GM10847 (cell line): ENCODE data around the gene FAT1.

Experiments used
- POLR2A ChIP-seq: IDR thresholded peaks from 2 replicates; pipeline ENCODE4 v1.6.1; 2011; ENCODE audit not compliant: insufficient read length; ENCODE audit errors: extremely low read depth

FAT1 gene

GRCh38 chr4:186666252-186666651 lies 57.4 kb downstream of the FAT1 start:
- TF ChIP-seq POLR2A, result no peak

- TF ChIP-seq POLR2A, result no peak
Observed at GRCh38 chr4:186660403-186660802, 63.3 kb downstream of the FAT1 start.

GRCh38 chr4:186659935-186660334 lies 63.7 kb downstream of the FAT1 start:
- no peak for TF ChIP-seq POLR2A

- TF ChIP-seq POLR2A, result no peak
Observed at GRCh38 chr4:186658657-186659056, 65.0 kb downstream of the FAT1 start.

- no peak for TF ChIP-seq POLR2A
Observed at GRCh38 chr4:186657764-186658163, 65.9 kb downstream of the FAT1 start.

- TF ChIP-seq POLR2A, result no peak
Observed at GRCh38 chr4:186653969-186654368, 69.7 kb downstream of the FAT1 start.

GRCh38 chr4:186651624-186652023 lies 72.0 kb downstream of the FAT1 start:
- TF ChIP-seq POLR2A, result no peak

- TF ChIP-seq POLR2A, result no peak
Observed at GRCh38 chr4:186651181-186651603, 72.5 kb downstream of the FAT1 start.

- TF ChIP-seq POLR2A, result no peak
Observed at GRCh38 chr4:186650401-186651180, 73.1 kb downstream of the FAT1 start.

- TF ChIP-seq POLR2A, result no peak
Observed at GRCh38 chr4:186647821-186648220, 75.8 kb downstream of the FAT1 start.

GRCh38 chr4:186644737-186645261 lies 78.9 kb downstream of the FAT1 start:
- no peak for TF ChIP-seq POLR2A

GRCh38 chr4:186644311-186644638 lies 79.4 kb downstream of the FAT1 start:
- TF ChIP-seq POLR2A, result no peak

- TF ChIP-seq POLR2A, result no peak
Observed at GRCh38 chr4:186643501-186644310, 80.0 kb downstream of the FAT1 start.

- no peak for TF ChIP-seq POLR2A
Observed at GRCh38 chr4:186642998-186643397, 80.7 kb downstream of the FAT1 start.

GRCh38 chr4:186642530-186642929 lies 81.1 kb downstream of the FAT1 start:
- no peak for TF ChIP-seq POLR2A

- TF ChIP-seq POLR2A, result no peak
Observed at GRCh38 chr4:186634591-186635128, 89.0 kb downstream of the FAT1 start.
